HS-27A (cell line): ENCODE measurements around the gene REN.

Experiments used
- DNase-seq: peaks from one replicate; pipeline ENCODE4 v3.0.0-alpha.2; 2012; ENCODE audit warnings: low read depth, missing footprints

The REN gene

DNA sequence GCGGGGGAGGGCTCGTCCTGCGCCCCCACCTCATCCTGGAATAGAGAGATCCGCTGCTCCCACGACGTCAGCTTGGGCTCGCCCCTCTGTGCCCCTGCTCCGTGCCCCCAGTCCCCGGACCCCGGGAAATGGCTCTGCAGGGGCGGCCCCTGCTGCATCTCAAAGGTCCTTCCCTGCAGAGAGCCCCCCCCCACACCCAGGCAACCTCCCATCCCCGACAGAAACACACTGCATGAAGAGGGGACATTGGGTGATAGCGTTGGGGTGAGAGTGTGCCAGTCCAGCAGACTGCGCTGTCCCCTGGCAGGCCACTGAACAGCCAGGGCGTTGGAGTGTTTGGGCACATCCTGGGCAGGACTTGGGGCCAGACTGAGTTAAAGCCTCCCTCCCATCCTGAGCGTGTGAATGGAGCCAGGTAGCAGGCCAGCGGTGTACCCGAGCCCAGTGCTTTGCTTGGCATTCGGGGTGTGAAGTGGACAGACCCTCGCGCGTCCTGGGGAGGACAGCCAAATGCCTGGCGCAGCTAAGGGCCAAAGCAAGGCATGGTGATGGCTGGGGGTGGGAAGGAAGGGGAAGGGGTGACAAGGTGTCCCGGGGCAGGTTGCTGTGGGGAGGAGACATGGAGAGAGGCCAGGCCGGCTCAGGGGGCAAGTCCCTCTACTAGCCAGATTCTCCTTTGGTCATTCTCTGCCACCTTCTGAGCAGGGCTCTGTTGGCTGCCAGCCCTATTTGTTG is 13.7 kb downstream of the REN start:
- no peak for DNase-seq

DNA sequence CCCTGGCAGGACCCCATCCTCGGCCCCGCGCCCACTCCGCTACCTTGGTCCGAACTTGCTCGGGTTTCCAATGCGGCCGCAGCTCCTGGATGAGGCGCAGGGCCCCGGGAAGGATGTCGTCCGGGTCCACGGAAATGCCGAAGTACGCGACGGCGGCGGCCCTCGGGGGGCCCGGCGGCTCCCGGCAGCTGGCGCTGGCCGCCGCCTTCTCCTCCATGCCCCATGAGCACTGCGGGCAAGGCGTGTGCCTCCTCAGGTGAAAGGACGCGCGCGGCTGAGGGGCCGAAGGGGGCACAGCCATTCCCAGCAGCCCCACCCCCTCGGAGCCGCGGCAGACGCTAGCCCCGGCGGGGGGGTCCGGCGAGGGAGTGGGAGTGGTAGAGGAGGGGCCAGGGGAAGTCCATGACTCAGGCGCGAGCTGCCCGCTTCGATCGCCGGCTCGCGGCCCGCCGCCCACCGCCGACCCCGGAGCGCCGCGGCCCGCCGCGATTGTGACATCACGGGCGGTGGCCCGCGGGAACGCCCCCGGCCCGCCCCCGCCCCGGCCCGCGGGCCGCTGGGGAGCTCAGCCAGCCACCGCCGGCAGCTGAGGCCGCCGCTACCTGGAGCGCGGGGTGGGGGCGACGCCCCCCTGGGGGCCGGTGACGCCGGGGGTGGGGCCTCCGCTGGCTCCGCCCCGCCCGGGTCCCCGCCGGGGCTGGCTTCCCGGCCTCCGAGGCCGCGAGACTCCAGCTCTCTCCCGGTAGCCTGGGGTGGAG is 14.4 kb downstream of the REN start, which contains the start of gene ETNK2:
Gene ETNK2 (minus strand): TSS at position 493 of the 758 bp plus-strand sequence. CDS start 192 bp downstream, at position 301.
- no peak for DNase-seq

DNA sequence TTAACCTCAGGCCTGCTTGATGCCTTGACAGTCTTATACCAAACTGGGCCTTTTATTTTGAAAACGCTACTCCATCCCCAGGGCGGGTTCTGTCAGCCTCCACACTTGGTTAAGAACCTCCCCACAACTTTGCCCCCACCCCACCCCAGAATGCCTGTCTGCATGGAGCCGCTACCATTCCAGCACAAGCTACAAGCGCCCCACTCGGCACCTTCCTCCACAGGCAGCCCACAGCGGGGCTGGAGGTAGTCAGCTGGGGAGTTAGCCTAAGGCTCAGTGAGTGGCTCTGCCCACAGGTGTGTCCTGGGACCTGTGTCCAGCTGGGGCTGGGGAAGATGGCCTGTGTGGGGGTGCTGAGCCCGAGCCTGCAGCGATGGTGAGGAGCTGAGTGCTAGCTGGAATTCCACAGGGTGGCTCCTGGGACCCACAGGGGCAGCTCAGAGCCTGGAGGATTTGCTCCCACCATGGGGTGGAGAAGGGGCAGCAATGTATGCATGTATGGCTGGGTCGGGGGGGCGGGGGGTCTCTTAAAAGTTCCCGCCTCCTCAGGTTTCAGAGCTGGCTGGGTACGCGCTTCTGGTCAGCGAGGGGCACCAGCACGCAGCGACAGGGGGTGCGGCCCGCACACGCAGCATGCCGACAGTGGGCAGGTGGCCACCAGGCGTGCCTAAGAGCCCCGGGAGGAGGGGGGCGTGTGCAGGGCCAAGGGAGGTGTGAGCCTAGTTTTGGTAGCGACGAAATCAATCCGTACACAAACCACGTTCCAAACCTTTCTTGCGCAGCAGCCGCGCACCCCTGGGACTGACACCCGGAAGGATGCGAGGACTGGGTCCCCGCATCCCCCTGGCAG is 15.2 kb downstream of the REN start:
- DNase-seq = no peak

DNA sequence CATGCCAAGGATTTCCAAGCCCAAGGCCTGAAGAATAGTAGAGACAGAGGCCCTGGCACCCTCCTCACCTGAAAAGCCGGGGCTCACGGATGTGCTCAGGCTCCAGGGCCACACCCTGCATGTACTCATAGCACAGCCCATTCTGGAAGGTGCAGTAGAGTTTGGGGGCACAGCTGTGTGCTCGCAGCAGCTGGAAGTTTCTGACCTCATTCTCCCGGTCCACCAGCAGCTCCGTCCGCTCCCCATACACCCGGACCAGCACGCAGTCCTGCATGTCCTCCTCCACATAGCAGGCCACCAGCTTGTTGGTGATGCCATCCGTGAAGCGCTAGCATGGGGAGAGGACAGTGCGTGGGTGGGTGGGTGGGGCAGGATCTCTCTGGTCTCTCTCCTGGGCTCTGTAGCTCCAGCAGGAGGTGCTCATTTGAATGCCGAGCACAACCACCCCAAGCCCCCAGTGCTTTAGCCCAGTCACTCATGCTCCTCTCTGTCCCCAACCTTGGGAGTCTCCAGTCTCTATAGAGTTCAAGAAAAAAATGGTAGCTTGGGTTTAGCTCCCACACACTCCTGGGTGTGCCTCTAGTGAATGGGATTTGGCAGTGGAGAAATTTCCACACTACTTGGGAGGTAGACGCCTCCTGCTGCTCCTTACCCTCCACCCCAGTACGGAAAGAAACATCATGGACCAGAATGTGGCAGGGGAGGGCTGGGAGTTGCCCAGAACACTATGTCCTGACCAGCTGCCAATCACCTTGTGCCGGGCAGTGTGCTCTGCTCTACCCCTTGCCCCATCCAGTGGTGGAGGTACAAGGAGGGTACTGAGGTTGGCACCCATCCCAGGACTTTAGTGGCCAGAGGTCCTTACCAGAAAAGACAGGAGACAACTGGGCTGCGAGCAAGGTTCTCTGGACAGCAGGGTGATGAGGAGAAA is 16.2 kb downstream of the REN start:
- DNase-seq = no peak

DNA sequence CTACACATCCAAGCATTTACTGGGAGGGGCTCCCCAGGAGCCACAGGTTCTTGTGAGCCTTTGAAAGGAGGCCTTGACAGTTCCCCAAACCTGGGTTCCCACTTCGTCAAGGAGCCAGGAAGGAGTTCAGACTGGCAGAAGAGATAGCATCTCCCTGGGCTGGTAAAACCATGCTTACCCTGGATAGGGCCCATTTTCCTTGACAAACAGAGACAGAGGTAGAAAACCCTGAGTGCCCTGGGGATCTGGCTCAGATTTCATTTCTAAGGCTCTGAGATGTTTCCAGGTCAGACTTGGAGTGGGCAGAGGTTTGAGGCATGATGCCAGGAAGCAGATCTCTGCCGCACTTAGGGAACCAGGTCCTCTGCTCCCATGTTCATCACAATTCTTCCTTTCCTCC is 17.0 kb downstream of the REN start:
- DNase-seq = no peak

DNA sequence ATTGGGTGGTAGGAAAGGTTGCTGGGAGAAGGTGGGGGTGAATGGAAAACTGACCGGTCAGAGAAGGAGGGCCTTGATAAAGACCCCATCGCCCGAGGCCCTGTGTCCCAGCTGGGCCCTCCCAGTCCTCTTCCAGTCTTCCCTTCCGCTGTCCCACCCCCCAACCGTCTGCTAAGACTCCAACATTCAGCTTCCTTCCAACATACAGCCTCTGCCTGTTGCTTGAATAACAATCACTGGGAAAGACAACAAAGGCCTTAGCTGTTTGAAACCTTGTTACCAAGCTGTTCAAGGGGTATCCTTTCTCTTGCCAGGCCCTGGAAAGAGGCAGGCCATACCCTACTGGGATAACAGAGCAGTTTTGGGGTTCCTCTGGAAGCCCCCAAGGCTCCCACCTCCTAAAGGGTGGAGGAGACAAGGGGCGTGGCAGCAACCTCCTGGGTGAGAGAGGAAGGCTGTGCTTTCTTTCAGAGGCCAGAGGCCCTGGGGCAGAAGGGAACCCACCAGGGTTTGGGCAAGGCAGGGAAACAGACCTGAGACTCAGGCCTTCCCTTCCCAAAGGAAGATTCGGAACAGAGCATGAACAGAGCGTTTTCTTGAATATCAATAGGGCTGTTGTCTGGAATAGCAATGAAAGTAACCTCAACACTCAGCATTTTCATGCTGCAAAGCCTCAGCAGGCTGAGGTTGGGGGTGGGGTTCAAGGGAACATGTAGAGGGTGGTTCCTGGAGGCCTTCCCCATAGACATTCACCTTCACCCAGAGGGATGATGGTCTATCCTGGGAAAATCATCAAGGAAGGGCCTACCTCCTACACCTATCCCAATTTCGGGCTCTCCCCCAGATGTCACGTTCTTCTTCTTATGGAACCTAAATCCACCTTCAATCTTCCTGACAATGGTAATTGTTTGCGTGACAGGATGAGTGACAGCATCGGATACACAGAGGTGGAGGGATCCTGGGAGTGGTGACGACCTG is 18.4 kb downstream of the REN start:
- DNase-seq = no peak

DNA sequence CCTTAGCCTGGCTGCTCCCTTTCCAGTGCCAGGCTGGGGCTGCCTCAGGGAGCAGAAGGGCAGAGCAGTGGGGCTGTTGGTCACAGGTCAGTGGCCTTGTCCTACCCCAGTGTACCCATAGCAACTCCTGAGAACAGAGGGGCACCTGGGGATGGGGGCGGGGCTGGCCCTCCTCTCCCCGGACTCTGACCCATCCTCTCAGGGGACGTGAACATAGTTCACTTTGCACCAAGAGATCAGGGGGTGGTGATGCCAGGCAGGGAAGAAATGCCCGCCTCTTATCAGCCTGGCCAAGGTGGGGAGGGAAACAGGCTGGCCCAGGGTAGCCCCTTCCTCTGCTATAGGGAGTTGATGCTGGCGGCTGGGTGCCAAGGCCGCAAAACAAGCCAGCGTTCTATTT is 19.2 kb downstream of the REN start:
- DNase-seq = no peak

DNA sequence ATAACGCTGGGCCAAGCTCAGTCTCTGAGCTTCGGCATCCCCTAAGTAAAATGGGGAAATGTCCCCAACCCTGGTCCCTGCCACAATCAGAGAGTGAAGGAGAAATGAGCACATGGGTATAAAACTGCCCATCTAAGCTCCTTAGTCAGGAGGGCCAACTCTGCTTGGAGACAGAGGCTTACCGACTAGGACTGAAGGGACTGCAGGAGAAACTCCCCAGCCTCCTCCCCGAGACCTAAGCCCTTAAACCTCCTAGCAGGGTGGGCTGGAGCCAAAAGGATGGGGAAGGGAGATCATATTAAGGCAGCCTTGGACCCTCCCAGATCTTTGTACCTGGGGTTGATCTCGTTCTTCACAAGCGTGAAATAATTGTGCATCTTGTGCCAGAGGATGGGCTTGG is 19.8 kb downstream of the REN start:
- no peak for DNase-seq

DNA sequence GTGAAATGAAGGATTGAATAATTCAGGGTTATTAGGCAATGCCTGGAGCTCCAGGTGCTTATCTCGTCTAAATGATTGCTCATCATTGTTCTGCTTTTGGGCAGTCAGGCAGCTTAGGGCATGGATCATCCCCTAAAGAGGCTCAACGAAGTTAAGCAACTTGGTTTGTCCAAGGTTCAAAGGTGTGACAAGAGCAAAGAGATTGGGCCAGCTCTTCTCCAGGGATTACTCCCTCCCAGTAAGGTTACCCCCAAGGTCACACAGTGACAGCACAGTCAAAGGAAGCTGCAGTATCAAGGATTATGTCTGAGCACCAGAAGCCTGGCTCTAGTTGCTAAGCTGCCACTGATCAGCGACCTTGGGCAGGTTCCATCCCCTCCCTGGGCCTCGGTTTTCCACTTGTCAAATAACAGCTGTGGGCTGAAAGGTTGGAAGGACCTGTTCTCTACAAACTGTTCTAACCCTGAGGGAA is 21.1 kb downstream of the REN start:
- no peak for DNase-seq

DNA sequence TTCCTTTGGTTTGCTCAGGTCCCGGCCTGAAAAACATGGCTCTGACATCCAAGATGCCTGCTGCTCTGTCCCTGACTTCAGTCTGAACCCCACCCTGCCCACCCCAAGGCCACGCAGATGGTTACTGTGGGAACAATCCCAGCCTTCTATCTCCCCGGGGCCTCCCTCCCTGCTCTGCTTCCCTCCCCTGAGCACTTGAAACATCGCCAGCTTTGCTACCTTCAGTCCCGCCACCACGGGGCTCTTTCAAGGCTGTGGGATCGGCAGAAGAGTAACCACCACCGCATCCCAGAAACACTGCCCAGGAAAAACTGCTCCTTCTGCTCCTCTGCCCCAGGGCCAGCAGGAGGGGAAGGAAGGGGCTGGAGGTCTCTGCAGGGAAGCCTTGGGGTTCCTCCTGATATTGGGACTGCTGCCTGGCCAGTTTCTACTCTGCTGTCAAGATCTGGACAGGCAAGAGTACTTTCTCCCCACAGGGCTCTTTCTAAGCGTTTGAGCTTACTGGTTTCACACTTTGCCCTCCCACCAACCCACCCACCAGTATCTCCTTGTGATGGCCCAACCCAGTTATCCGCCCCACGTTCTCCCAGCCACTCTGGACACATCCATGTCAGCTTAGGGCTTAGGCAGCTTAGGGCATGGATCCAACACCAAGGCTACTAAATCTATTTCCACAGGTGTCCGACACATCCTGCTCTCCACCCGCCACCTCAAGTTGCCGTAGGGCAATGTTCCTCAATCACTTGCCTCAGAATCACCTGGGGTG is 22.7 kb downstream of the REN start:
- no peak for DNase-seq

DNA sequence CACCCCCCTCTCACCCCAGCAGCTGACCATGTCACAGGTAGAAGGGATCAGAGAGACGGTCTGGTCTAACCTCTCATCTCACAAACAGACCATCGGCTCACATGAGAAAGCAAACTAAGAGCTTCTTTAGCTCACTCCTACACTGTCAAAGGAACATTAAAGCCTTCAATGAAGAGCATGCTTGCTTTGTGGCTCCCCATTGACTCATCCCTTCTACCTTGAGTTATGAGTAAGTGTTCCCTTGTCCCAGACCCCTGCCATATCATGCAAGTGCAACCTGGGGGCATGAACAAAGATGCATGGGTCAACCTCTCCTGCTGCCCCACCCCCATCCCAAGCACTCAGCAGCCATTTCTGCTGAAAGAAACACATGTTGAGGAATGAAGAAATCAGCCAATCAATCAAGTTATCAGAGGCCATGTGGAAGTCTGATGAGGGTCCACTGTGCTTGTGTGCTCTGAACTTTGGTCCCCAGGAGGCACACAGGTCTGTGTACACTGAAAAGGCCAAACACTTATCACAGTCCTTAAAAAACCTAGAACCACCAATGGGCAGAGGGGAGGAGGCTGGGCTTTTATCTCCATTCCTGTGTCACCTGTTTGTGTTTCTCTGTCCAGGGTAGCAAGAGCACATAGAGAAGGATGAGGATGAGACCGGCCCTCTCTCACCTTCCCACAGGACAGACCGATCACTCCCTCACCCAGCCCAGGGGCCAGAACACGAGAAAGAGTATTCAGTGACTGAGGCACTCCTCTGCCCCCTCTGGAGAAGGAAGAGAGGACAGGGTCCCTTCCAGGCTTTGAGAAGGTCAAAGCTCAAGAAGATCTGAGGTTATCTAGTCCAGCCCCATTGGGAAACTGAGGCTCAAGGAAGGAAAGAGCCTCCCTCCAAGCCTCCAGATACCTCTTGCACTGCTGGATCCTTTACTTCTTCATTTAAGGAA is 23.8 kb downstream of the REN start:
- DNase-seq = no peak

DNA sequence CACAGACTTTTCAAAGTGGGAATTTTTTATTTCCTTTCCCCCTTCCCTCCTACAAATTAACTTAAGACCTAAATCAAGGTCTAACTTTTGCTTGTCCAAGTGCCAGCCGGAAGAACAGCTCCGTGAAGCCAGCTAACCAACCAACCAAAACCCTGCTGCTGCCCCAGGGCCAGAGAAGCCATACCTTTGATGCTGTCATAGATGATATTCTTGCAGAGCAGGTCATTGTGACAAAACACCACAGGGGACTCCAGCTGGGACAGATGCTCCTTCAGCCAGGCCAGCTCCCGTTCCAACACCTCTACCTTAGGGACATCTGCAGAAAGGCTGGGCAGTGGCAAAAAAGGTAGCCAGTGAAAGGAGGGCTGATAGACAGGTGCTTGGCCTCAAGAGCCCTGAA is 25.0 kb downstream of the REN start:
- DNase-seq = no peak

DNA sequence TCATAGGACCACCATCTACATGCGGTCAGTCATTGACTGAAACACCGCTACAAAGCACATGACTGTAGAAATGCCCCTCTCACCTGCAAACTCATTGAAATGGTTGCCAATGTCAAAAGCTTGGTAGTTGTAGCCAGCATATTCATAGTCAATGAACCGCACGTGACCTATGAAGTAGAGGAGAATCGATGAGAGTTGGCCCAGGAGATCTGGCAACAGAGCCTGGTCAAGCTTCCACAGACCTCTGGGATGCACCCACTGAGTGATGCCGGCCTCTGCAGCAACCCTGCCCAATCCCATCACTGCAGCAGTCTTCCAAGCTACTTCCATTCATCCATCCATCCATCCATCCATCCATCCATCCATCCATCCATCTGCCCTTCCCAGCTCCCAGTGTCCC is 26.2 kb downstream of the REN start:
- no peak for DNase-seq

DNA sequence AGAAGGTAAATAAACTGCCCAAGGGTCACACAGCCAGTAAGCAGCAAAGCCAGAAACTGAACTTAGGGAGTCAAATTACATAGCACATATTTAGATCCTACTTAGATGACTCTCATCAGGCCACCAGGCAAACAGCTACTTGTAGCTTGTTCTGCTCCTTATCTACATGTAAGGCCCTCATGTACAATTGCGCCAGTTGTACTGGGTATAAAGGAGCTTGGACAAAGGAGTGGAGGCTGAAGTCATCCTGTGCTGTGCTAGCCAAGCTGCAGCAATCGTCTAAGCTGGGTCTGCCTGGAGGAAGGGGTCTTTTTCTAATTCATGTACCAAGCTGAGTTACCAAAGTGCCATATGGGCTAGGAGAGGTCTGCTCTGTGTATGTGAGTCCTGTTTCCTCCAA is 27.0 kb downstream of the REN start:
- DNase-seq = no peak

DNA sequence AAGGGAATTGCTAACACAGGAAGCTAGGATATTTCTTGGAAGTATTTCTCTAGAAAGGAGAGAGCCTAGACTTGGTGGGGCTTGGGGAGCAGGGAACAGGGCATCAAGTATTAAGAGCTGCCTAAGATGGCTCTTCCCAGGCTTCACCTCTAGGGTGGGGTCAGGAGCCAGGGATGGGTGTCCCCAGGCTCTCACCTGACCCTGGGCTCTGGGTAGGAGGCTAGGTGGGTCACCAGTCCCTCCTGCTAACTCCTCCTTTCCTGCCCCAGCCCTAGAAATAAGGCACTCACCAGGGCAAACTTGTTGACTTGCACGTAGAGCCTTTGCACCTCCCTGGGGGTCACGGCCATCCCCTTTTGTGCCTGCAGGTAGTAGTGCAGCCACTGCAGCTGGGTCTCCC is 29.3 kb downstream of the REN start:
- DNase-seq = no peak

DNA sequence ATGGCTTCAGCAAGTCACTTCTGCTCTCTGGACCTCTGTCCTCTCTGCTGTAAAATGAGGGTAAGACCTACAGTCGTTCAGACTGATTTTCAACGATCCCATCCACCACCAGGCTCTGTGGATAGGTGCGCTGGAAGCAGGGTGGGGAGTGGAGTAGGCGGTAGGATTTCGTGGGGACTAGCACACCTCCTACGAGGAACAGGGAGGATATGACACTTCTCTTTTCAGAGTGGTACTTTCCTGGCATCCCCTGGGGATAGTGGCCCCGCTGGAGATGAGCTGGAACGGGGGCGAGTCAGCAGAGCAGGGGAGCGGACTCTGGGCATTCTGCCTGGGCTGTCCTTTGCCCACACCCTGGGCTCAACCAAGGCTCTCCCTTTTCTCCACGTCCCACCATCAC is 32.0 kb downstream of the REN start:
- DNase-seq = no peak

DNA sequence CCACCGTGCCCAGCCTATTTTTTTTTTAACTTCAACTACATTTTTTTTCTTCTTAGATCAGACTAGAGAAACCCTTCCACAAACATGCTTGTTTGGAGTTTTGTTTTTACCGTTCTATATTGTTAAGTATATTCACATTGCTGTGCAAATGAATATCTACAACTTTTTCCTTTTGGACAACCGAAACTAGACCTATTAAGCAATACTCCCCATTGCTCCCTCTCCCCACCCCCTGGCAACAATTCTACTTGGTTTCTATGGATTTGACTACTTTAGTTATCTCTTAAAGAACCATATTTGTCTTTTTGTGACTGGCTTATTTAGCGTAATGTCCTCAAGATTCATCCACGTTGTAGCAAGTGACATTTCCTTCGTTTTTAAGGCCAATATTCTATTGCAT is 33.4 kb downstream of the REN start:
- no peak for DNase-seq

DNA sequence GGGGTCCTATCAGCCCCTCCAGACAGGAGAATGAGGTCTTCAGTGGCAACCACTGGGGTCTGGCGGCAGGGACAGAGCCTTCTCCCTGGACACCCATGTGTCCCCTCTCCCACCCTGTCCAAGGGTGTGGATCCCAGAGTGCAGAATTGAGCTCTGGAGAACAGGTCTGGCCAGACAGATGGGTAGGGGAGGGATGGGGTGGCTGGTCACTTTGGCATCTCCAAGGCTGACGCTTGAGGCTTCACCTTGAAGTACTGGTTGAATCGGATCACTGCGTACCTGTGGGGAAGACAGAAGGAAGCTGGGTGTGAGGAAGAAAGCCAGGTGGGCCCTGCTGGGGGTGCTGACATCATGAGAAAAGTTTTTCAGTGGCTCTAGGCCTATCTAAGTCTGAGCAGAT is 34.2 kb downstream of the REN start:
- no peak for DNase-seq
